Tibial nerve (tissue), 4 donors: Measurements from ENCODE around the gene ARG2.

Experiments
- EP300 ChIP-seq, 2 donors: sonication (generic); formaldehyde crosslinking; IDR thresholded peaks; one replicate each; pipeline ENCODE4 v1.6.1; 2017; ENCODE audit warnings: antibody characterized with exemption in 2 of 2, mild to moderate bottlenecking in 1 of 2
- POLR2A ChIP-seq, 2 donors: fragments of 450-650 bp; IDR thresholded peaks; one replicate each; pipeline ENCODE4 v1.6.1; 2017; ENCODE audit warnings: antibody characterized with exemption in 2 of 2, mild to moderate bottlenecking in 2 of 2, moderate library complexity in 2 of 2
- TF ChIP-seq, protein P1 (sequence below), 5 experiments: fragments of 200-600 bp in 3 of 5; fragments of 450-650 bp in 2 of 5; sonication (generic) in 3 of 5; IDR thresholded peaks; one replicate each; pipeline ENCODE4 v1.5.1; 2016 to 2019; ENCODE audit warnings: antibody characterized with exemption in 5 of 5, mild to moderate bottlenecking in 3 of 5, moderate library complexity in 2 of 5

DNA sequence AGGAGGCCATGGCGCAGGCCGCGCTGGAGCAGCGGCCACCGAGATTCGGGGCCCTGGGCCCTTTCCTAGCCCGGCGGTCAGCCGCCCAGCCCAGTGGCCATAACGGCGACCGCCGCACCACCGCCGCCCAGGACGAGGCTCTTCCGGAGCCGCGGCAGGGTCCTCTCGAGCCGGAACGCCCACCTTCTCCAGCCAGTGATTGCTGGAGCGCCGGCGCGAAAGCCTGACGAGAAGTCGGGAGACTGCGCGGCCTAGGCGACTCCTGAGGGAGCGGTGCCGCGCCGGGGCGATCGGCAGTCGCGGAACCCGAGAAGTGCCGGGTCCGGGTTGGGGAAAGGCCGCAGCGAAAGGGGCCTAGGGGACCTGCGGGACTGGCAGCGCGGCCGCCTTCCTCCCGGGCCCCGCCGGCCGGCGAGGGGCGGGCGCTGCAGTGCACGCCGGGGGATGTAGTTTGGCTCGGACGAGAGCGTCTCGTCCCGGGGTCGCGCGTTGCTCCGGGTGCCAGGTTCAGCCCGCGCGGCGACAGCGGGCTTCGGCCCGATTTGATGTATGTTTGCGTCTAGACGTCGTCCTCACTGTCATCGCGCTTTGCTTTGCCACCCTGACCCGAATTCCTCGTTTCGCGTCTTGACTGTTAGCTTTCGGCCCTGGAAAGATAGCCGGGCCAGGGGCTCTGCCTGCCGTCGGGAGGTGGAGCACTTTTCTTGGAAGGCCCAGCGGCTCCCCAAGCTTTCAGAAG, 54.9 kb downstream of the ARG2 start, which contains the start of gene VTI1B:
- TF ChIP-seq POLR2A (IDR thresholded peaks at IDR 0.05) (peak in 1 of 2 donors; percentile 53), EP300 (IDR thresholded peaks at IDR 0.05) (peak in 1 of 2 donors; percentile 80)
- TF ChIP-seq, protein P1, sequence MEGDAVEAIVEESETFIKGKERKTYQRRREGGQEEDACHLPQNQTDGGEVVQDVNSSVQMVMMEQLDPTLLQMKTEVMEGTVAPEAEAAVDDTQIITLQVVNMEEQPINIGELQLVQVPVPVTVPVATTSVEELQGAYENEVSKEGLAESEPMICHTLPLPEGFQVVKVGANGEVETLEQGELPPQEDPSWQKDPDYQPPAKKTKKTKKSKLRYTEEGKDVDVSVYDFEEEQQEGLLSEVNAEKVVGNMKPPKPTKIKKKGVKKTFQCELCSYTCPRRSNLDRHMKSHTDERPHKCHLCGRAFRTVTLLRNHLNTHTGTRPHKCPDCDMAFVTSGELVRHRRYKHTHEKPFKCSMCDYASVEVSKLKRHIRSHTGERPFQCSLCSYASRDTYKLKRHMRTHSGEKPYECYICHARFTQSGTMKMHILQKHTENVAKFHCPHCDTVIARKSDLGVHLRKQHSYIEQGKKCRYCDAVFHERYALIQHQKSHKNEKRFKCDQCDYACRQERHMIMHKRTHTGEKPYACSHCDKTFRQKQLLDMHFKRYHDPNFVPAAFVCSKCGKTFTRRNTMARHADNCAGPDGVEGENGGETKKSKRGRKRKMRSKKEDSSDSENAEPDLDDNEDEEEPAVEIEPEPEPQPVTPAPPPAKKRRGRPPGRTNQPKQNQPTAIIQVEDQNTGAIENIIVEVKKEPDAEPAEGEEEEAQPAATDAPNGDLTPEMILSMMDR (IDR thresholded peaks at IDR 0.05) = peak in 2 of 5 experiments; percentile 1 to 40
